Cardiac fibroblast (primary cell): ENCODE results near the gene SCARF2.

Experiments used
- DNase-seq, 2 donors: peaks; one replicate each; pipeline versions ENCODE4 v3.0.0 to v3.0.0-alpha.2; 2010; ENCODE audit warnings: low read depth in 2 of 2
- H3K4me3 ChIP-seq, 2 donors: replicated peaks in 1 of 2; 1 replicate in 1 of 2; 2 replicates in 1 of 2; pipeline ENCODE4 v1.5.1; 2011; ENCODE audit warnings: low read depth in 2 of 2, low read length in 2 of 2, mild to moderate bottlenecking in 2 of 2, moderate library complexity in 1 of 2
- CTCF ChIP-seq: IDR thresholded peaks from one replicate; pipeline ENCODE4 v1.5.1; 2011; ENCODE audit warnings: low read depth, mild to moderate bottlenecking, low read length, inconsistent platforms

SCARF2 gene

DNA sequence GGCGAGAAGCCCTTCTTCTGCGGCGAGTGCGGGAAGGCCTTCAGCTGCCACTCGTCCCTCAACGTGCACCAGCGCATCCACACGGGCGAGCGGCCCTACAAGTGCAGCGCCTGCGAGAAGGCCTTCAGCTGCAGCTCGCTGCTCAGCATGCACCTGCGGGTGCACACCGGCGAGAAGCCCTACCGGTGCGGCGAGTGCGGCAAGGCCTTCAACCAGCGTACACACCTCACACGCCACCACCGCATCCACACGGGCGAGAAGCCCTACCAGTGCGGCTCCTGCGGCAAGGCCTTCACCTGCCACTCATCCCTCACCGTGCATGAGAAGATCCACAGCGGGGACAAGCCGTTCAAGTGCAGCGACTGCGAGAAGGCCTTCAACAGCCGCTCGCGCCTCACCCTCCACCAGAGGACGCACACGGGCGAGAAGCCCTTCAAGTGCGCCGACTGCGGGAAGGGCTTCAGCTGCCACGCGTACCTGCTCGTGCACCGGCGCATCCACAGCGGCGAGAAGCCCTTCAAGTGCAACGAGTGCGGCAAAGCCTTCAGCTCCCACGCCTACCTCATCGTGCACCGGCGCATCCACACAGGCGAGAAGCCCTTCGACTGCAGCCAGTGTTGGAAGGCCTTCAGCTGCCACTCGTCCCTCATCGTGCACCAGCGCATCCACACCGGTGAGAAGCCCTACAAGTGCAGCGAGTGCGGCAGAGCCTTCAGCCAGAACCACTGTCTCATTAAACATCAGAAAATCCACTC, 31.5 kb downstream of the SCARF2 start:
- TF ChIP-seq CTCF, result no peak
- no peak for DNase-seq
- no peak overlapping the region for H3K4me3 ChIP-seq

GRCh38 chr22:20405291-20405930, 32.2 kb downstream of the SCARF2 start:
- no peak for TF ChIP-seq CTCF
- H3K4me3 ChIP-seq, result no peak overlapping the region
- DNase-seq, result no peak

DNA sequence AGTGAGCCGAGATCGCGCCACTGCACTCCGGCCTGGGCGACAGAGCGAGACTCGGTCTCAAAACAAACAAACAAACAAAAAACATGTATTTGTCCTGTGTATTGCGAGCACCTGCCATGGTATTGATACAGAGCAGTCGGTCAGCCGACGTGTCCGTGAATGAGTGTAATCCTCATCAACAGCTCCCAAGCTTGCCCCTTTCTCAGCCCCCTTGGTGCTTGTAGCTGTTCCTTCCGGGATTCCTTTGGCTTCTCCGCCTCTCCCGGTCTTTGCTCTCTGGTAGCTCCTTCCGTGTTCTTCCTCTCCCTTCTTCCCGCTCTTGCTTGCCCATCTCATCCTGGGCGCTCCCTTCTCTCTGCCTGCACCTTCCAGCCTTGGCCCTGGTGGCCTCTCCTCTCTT, 32.7 kb downstream of the SCARF2 start:
- H3K4me3 ChIP-seq, result no peak overlapping the region
- no peak for TF ChIP-seq CTCF
- DNase-seq, result no peak

DNA sequence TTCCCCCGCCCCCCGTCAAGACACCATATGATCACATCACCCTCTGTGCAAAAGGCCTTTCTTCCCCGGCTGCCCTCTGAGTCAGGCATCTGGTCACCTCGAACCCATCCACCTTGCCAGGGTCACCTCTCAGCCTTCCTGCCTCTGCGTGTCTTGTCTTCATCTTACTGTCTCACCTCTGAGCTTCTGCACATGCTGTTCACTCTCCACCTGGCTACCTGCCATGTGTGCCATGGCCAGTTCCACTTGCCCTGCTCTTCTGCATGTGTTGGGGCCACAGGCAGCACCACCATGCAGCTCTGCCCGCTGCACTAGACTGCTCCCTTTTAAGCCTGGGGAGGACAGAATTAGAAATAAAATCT, 33.9 kb downstream of the SCARF2 start:
- TF ChIP-seq CTCF, result no peak
- no peak overlapping the region for H3K4me3 ChIP-seq
- DNase-seq, result no peak

GRCh38 chr22:20402960-20403778, 34.5 kb downstream of the SCARF2 start:
- H3K4me3 ChIP-seq, result no peak overlapping the region
- TF ChIP-seq CTCF, result no peak
- DNase-seq, result no peak

GRCh38 chr22:20401376-20402014, 36.1 kb downstream of the SCARF2 start:
- DNase-seq, result no peak
- H3K4me3 ChIP-seq, result no peak overlapping the region
- no peak for TF ChIP-seq CTCF
